HG02970 (cell line): ENCODE measurements around the gene PTGR3.

ENCODE experiments used
- ATAC-seq: cut with Tn5 transposase; IDR thresholded peaks from one replicate; pipeline ENCODE4 v1.9.1; 2021; ENCODE audit warnings: mild to moderate bottlenecking, moderate library complexity, moderate number of reproducible peaks; ENCODE audit not compliant: unreplicated experiment, low FRiP score

PTGR3 gene

GRCh38 chr18:75172299-75173124, 36.4 kb downstream of the PTGR3 start:
- ATAC-seq, result no peak

DNA sequence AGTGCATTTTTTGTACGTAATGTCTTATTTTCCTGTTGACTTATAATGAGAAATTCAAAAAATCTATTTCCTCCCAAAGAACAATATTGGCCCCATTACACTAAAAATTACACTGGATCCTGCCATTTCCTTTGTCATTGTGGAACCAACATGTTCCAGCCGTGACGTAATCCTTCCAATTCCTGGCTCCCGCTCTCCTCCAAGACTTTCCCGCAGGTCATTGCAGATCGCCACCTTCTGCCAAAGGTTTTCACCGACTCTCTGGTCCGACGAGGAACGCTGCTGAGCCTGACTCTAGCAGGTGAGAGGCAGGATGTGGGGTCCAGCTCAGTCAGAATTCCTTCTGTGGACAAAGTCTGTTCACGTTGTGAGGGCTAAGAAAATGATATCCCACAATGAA, 38.0 kb downstream of the PTGR3 start:
- ATAC-seq, result no peak

- no peak for ATAC-seq
Measured at GRCh38 chr18:75170022-75170789, 38.7 kb downstream of the PTGR3 start.

- ATAC-seq, result no peak
Measured at GRCh38 chr18:75169411-75169810, 39.5 kb downstream of the PTGR3 start.

GRCh38 chr18:75168619-75169018, 40.3 kb downstream of the PTGR3 start:
- no peak for ATAC-seq

DNA sequence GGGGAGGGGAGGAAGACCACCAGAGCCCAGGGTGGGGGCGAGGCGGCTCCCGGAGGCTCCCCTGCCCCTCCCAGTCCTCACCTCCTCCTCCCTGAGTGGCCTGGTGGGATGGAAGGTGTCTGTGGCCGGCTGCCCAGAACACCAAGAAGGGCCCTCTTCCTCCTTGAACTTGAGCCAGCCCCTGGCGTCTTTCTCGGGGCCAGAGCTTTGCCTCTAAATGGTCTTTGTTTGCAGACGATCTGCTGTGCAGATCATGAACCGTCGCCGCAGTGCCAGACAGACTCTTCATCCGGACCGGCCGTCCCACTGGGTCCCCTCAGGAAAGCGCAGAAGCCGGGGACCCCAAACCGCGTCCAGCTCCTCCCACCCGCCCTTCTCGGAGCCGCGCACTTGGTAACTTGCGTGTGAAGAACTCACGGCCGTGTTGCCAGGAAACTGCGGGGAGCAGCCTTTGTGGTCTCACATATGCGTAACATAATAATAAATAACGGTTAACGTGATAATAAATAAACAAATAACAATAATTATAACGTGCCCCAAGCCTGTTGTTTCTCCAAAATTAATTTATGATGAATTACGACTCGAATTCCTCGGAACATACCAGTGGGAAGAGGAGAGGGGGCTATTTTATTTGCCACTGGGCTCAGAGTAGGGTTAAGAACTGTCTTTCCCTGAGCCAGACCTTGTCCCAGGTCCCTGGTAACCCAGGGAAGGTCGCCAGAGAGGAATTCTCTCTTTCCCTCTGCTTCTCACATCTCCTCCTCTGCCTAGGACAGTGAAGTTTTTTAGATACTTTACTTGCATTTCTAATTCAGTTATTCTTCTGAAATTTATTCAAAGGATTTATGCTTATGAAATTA, 41.0 kb downstream of the PTGR3 start:
- ATAC-seq, result no peak

DNA sequence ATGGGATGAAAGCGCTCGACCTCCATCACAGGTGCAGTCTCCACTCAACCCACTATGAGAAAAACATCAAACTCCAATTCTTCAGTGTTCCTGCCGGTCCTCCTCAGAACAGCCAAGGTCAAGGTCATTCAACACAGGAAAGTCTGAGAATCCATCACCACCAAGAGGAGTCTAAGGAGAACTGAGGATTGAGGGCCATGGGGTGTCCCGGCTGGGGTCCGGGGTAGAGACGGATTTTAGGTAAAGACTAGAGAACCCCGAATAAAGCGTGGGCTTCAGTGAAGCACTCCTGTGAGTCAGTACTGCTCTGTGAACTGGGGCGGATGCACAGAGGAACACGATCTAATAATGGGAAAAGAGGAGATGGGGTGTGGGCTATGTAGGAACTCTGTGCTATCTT, 41.8 kb downstream of the PTGR3 start:
- no peak for ATAC-seq

DNA sequence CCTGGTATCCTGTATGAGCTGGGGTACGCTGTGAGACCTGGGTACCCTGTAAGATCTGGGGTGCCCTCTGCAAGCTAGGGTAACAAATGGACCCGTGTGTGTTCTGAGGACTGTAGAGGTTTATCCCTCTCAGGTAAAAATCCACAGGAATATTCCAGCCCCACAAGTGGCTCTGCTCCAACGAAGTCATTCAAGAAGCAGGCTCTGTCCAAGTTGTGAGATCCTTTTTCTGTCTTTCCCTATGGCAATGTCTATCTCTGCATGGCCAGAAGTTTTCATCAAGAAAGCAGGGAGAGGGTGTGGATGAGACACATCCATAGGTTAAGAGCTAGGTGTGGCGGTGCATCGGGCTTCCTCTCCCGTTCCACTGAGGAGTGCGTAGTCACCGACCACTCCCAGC, 43.0 kb downstream of the PTGR3 start:
- ATAC-seq, result no peak

DNA sequence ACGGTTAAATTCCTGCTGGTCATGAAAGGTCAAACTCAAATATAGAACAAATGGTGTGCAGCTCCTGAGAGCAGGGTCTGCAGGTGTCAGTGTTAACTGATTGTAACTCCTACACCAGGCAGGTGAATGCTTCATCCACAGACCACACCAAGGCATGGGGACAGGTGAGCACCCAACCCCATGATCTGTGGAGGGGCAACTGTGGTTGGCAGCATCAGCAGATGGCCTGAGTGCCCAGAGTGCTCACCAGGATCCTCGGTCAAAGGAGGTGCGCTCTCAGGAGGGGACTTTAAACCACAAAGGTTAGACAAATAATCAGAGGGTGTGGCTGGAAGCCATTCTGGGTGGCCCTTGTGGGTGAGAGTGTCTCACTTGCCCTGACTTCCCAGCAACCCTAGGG, 44.5 kb downstream of the PTGR3 start:
- ATAC-seq, result no peak

- ATAC-seq, result no peak
Measured at GRCh38 chr18:75163736-75164135, 45.2 kb downstream of the PTGR3 start.

GRCh38 chr18:75162978-75163377, 46.0 kb downstream of the PTGR3 start:
- ATAC-seq, result no peak

GRCh38 chr18:75162467-75162866, 46.5 kb downstream of the PTGR3 start:
- ATAC-seq, result no peak

DNA sequence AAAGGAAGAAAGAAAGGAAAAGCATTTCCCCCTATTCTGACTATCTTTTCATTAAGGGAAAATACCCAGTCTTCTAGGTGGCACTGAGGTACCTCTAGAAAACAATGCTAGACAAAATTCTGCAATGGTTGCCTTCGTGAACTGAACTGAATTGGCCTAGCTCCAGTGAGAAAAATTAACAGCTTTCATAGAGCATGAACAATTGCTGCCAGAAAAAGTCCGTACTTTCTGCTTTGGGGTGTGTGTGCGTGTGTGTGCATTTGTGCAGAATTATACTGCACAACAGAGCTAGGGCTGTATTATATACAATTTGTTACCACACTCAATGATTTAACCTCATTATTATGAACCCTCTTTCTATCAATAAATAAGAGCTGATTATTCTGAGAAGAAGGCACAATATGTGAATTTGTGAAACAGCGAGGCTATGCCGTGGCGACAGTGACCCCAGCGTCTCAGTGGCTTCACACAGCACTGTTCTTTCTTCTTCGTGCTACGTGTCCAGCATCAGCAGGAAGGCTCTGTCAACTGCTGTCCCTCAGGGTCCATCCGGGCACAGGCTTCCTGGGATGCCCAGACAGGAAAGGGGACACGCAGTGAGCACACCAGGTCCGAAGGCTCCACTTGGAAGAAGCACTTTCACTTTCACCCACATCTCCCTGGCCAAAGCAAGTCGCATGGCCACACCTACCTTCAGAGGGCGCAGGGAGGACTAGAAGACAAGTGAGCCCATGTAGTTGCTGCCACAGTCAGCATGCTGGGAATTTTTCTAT, 47.5 kb downstream of the PTGR3 start:
- ATAC-seq, result no peak

- no peak for ATAC-seq
Measured at GRCh38 chr18:75160364-75160763, 48.6 kb downstream of the PTGR3 start.

DNA sequence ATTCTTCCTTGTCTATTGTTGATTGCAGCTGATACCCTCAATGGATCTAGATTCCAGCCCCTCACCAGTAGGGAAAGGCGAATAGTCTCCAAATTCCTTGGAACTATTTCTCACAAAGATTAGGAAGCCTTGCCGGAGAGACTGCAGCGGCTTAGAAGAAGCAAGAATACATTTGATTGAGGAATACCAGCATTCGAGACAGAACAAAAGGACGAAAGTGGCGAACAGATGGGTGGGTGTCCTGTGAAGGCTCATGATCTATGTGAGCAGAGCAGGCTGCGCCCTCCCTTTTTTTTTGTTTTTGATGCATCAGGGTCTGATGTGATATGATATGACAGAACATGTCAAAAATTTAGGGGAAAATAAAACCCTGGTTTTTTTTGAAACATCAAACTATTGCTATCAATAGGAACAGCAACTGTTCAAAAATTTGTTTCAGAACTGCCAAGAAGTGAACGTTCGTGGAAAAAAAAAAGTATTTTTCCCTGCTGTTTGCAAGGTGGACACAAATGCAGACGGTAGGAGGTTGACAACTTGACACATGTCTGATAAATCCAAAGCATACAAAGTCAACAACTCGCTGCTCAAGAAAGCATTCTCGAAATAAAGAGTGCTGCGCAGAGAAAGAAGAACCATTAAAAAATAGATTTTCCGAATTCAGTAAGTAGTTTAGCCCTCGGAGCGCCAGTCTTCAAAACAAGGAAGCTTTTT, 49.1 kb downstream of the PTGR3 start:
- no peak for ATAC-seq

GRCh38 chr18:75159238-75159518, 49.8 kb downstream of the PTGR3 start:
- ATAC-seq, result no peak
